ENCODE data around the gene DNAAF5.

- TF ChIP-seq POLR2A (IDR thresholded peaks at IDR 0.05; ENCODE audit: low read depth, low read length) (no peak), POLR2AphosphoS5 (IDR thresholded peaks at IDR 0.05; ENCODE audit: low read depth, low read length) (no peak), TAF1 (IDR thresholded peaks at IDR 0.05; ENCODE audit: low read depth, low read length) (no peak), PAX5 (IDR thresholded peaks at IDR 0.05; ENCODE audit: insufficient read depth, low read length, severe bottlenecking) (no peak), POU2F2 (IDR thresholded peaks at IDR 0.05; ENCODE audit: low read depth, low read length) (no peak), SPI1 (IDR thresholded peaks at IDR 0.05; ENCODE audit: low read depth, low read length) (no peak)
These were observed 97.6 kb downstream of the DNAAF5 start for GRCh38 chr7:824081-824480.
